ENCODE measurements around the gene UIMC1.

UIMC1 gene

DNA sequence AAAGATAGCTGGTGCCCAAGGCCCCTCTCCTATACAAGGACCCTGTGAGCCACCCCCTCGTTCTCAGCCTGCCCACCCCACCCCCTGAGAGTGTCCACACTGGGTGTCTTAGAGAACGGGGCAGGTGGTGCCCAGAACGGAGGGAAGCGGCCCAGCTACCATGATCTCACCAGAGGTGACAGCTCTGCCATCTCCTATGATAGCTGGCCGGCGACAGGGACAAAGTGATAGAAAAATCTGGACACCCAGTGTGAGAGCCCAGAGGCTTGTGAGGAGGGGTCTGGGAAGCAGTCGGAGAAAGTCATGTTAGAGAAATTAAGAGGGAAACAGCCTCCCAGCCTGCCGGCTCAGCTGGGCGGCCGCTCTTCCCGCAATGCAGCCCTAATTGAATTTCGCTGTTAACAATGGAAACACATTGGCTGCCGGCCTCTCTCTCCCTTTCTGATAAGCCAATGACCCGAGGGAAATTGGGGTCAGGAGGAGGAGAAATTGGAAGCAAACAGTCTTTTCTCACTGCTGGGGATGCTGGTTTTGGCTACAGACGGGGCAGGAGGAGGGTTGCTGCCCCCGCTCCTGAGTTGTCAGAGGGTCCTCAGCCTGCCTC lies 139.8 kb downstream of the UIMC1 start:
- no peak for DNase-seq

DNA sequence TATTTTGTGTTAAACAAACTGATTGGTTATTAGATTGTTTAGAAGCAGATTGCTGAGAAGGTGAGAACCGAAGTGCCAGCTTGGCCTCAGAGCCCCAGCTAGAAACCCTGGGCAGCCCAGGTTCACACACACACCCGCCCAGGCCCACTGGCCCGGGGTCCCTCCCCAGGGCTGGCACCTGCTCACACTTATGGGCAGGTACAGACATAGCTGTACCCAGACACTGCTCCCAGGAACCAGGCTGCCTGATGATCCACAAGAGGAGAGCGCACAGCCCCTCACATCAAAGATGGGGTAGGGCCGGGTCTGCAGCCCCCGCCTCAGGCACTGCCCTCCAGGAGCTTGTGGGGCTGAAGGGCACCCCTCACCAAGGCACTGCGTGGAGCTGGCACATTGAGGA lies 140.6 kb downstream of the UIMC1 start:
- no peak for DNase-seq

DNA sequence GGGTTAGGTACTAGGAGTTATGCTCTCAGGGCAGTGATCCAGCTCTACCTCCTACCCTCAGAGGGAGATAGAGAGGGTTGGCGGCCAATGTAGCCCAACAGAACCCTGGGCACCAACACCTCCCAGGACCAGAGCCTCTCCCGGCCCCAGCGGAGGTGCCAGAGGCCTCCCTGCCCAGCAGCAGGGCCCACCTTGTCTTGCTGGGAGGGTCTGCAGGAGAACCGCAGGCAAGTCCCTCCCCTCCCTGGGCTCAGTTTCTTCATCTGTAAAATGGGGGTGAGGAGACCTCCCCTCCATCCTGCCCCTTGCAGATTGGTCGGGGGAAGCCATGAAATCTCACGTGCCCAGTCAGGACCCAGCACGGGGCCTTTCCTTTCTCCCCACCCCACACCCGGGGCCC lies 141.8 kb downstream of the UIMC1 start:
- DNase-seq: no peak

DNA sequence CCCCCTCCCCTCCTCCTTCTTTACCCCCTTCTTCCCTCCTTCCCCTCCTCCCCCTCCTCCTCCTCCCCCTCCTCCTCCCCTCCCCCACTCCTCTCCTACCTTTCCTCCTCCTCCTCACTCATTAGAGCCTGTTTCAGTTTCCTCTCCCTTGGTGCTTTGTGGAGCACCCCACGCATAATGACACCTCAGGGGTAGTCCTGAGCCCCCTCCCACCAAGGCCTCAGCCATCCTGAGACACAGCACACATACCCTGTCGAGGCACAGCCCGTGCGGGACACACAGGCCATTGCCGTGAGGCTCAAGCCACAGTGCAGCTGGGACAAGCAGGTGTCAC lies 142.8 kb downstream of the UIMC1 start:
- DNase-seq: no peak

DNA sequence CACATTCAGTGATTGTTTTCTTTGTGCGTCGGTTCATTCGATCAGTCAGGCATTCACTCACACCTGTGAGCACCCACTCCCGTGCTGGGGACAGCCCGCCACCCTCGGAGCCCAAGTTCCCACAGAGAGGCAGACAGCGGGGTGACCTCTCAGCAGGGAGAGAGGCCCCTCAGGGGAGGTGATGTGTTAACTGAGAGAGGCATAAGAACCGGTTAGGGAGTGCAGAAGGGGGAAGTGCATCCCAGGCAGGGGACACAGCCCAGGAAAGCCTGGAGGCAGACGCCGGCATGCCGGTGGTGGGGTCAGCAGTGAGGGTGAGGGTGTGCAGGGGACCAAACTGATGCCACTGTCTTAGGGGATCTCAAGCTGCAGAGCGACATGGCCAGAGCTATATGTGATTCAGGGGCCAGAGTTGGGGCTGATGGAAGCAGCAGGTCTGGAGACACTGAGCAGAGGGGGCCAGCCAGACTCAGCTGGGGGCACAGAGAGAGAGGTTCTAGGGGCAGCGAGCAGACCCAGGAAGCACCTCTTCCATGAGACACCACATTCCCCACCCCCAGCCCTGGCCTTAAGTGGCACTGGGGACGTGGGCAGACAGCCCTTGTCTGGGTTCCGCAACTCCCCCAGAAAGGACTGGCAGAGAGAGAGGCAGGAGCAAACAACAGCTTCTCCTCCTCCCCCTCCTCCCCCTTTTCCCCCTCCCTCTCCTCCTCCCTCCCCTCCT lies 143.4 kb downstream of the UIMC1 start:
- no peak for DNase-seq

DNA sequence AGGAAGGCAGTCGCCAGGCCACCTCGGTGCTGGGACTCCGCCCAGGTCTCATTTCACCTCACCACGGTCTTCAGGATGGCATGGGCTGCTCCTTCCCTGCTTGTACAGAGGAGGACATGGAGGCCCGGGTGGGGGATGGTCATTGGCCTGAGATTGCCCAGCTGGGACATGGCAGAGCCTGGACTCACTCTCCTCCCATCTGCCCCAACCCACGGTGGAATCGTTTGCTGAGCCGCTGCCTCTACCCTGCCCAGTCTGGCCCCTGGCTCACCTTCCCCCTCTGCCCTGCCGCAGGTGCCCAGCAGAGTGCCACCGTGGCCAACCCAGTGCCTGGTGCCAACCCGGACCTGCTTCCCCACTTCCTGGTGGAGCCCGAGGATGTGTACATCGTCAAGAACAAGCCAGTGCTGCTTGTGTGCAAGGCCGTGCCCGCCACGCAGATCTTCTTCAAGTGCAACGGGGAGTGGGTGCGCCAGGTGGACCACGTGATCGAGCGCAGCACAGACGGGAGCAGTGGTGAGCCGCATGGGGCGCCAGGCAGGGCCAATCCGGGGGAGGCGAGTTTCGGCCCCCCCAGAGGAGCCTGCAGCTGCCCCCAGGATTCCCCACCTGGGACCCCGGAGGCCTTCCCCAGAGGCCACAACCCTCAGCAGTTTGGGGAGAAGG lies 144.1 kb downstream of the UIMC1 start:
- DNase-seq: no peak

DNA sequence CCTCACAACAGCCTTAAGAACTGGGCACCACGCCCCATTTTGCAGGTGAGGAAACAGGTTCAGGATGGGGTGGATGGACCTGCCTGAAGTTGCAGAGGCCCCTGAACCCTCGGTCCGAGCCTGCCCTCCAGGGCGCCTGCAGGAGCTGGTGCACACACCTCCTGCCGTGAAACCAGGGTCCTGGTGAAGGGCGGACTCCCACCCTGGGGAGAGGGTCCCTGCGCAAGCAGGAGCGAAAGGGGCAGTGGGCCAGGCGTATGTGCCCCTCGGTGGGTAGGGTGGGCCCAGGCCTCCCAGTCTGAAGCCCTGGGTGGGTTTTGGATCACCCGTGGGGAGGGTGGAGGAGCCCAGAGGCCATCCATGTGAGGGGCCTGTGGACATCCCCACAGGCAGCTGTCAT lies 145.3 kb downstream of the UIMC1 start:
- no peak for DNase-seq

DNA sequence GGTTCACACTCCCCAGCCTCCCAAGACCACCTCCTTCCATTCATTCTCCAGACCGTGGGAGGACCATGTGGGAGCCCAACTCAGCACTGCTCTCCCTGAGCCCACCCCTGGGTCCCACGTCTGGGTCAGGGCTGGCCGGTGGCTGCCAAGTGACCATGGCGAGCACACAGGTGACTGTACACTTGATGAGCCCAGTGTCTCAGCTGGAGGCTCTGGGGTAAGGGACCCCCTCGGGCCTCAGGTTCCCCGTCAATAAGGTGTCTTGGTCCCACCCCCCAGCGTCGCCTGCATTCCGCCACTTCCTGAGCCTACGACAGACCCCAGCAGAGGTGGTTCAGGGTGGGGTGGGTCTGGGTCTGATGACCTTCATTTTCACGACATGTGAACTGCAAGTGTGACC lies 146.2 kb downstream of the UIMC1 start:
- DNase-seq: no peak

DNA sequence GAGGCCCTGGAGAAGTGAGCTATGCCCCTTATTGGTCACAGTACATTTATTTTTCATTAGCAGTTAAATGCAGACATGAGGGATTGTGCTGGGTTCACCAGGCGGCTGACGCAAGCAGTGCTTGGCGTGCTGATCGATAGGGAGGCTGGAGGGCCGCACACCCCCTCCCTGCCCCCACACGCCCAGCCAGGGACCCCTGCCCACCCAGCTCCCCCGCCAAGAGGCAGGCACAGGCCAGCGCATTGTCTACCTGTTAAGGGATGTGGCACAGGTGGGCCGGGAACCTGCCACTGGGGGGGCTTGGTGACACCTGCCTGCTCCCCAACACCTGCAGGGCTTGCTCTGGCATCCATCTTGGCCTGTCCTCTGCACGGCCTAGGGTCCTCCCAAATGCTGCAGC lies 146.7 kb downstream of the UIMC1 start:
- DNase-seq: no peak

DNA sequence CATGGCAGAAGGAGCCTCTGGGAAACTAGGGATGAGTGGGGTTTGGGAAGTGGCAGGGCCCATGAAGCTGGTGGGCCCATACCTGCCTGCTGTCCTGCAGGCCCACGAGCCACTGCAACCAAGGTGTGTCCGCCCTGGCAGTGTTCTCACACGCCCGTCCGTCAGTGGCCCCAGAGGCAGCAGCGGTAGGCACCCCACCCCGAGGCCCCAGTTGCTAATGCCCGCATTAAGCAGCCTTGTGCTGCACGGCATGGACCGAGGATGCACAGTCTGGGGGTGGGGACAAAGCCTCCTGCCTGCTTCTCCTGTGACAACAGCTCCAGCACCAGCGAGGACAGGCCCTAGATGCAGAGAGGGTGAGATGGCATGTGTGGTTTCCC lies 148.7 kb downstream of the UIMC1 start:
- DNase-seq: no peak

DNA sequence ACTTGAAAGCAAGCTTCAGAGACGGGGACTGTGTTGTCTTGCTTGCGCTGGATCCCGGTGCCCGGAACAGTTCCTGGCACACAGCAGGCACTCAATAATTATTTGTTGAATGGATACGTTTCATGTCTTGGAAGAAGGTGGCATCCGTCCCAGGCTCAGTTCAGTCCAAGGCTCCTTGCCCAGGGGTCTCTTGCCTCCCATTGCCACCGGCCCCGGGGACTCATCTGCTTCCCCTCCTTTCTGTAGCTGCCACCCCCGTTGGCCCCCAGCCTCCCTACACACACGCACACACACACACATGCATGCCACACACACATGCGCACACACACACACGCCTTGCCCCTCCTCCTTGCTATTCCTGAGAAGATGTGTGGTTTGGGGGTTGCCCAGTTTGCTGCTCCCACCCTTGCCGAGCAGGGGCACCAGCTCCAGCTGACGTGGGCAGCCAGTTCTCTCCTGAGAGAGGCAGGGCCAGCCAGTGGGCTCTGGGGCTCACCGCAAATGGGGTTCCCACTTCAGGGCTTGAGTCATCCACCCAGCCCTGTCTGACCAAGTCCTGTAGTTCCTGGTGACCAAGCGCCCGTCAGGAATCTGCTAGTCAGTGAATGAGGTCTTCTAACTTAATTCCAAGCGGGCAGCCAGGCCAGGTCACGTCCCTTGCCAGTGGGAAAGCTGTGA lies 149.2 kb downstream of the UIMC1 start:
- no peak for DNase-seq

DNA sequence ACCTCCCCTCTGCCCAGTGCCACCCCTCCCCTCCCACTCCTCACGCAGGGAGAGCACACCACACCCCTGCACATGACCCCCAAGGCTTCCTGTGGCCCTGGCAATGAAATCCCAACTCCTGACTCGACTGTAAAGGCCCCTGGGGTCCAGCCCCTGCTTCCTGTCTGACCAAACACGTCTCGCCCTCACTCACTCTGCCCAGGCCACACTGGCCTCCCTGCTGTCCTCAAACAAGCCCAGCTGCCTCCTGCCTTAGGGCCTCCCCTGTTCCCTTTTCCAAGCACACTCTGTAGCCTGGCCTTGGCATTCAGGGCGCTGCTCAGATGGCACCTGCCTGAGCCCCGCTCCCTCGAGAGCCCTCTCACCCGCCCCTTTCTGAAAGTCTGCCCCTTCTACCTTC lies 149.8 kb downstream of the UIMC1 start:
- DNase-seq: no peak

DNA sequence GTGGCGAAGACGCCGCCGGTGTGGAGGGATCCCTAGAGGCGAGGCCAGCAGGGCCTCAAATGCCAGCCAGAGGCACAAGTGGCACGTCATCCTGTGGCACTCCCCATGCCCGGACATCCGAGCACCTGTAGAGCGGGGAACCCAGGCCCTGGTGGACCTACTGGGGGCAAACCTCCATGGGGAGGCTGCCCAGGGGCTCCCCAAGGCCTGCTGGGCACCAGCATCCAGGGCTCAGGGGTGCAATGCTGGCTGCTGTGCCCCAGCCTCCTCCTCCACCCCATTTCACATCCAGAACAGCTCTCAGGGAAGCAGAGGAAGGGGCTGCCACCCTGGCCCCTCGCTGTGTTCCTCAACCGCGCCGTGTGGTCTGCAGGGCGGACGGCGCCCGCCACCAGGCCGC lies 151.0 kb downstream of the UIMC1 start:
- no peak for DNase-seq
